Ishikawa (cell line): ENCODE measurements around the gene ZFAND3.

Experiments
- CEBPB ChIP-seq: IDR thresholded peaks from 2 replicates; pipeline ENCODE4 v1.6.1; 2012
- CREB1 ChIP-seq: IDR thresholded peaks from 2 replicates; pipeline ENCODE4 v1.6.1; 2012; ENCODE audit warnings: low read depth
- EGR1 ChIP-seq: IDR thresholded peaks from 2 replicates; pipeline ENCODE4 v1.6.1; 2012
- EP300 ChIP-seq: IDR thresholded peaks from 2 replicates; pipeline ENCODE4 v1.6.1; 2012; ENCODE audit warnings: borderline replicate concordance
- FOXM1 ChIP-seq: IDR thresholded peaks from 2 replicates; pipeline ENCODE4 v1.6.1; 2012; ENCODE audit warnings: low read depth, borderline replicate concordance
- MAX ChIP-seq: IDR thresholded peaks from 2 replicates; pipeline ENCODE4 v1.6.1; 2012
- NFIC ChIP-seq: IDR thresholded peaks from 2 replicates; pipeline ENCODE4 v1.6.1; 2012
- RAD21 ChIP-seq: IDR thresholded peaks from 2 replicates; pipeline ENCODE4 v1.6.1; 2012; ENCODE audit warnings: low read depth
- REST ChIP-seq: IDR thresholded peaks from 2 replicates; pipeline ENCODE4 v1.6.1; 2012; ENCODE audit warnings: low read depth, mild to moderate bottlenecking
- TAF1 ChIP-seq: IDR thresholded peaks from 2 replicates; pipeline ENCODE4 v1.6.1; 2012; ENCODE audit warnings: low read depth, mild to moderate bottlenecking
- TCF12 ChIP-seq: IDR thresholded peaks from 2 replicates; pipeline ENCODE4 v1.6.1; 2012; ENCODE audit warnings: low read depth
- TEAD4 ChIP-seq: IDR thresholded peaks from 2 replicates; pipeline ENCODE4 v1.6.1; 2012
- USF1 ChIP-seq: IDR thresholded peaks from 2 replicates; pipeline ENCODE4 v1.6.1; 2012
- YY1 ChIP-seq: IDR thresholded peaks from 2 replicates; pipeline ENCODE4 v1.6.1; 2012; ENCODE audit warnings: low read depth
- ZBTB7A ChIP-seq: IDR thresholded peaks from 2 replicates; pipeline ENCODE4 v1.6.1; 2012; ENCODE audit warnings: low read depth

Gene ZFAND3

GRCh38 chr6:38024908-38025307, 205.4 kb downstream of the ZFAND3 start:
- no peak for TF ChIP-seq CEBPB
- no peak for TF ChIP-seq ZBTB7A
- no peak for TF ChIP-seq TCF12
- no peak for TF ChIP-seq NFIC
- TF ChIP-seq EGR1, result no peak
- TF ChIP-seq FOXM1, result no peak
- no peak for TF ChIP-seq YY1
- no peak for TF ChIP-seq REST
- TF ChIP-seq TAF1, result no peak

GRCh38 chr6:38025451-38025850, 205.9 kb downstream of the ZFAND3 start:
- TF ChIP-seq ZBTB7A, result no peak
- TF ChIP-seq NFIC, result no peak
- no peak for TF ChIP-seq TCF12

- TF ChIP-seq MAX, result no peak
- TF ChIP-seq RAD21, result no peak
- TF ChIP-seq TEAD4, result no peak
- no peak for TF ChIP-seq FOXM1
- TF ChIP-seq REST, result no peak
- TF ChIP-seq ZBTB7A, result no peak
- no peak for TF ChIP-seq USF1
- TF ChIP-seq CEBPB, result no peak
- no peak for TF ChIP-seq TAF1
- TF ChIP-seq NFIC, result no peak
- no peak for TF ChIP-seq CREB1
- TF ChIP-seq EGR1, result no peak
- no peak for TF ChIP-seq YY1
Observed at GRCh38 chr6:38027685-38028373, 208.3 kb downstream of the ZFAND3 start.

- TF ChIP-seq ZBTB7A (no peak), TEAD4 (no peak), FOXM1 (no peak), RAD21 (no peak), USF1 (no peak)
Observed at GRCh38 chr6:38030380-38030779, 210.9 kb downstream of the ZFAND3 start.

GRCh38 chr6:38032797-38033196, 213.3 kb downstream of the ZFAND3 start:
- TF ChIP-seq YY1 (no peak), EP300 (no peak), NFIC (no peak), CEBPB (no peak), RAD21 (no peak), MAX (no peak), FOXM1 (no peak), ZBTB7A (no peak), TEAD4 (no peak), TCF12 (no peak)

- TF ChIP-seq USF1 (no peak), CEBPB (no peak), CREB1 (no peak), TEAD4 (no peak), FOXM1 (no peak), EP300 (no peak), MAX (no peak), REST (no peak), ZBTB7A (no peak), YY1 (no peak)
Observed at GRCh38 chr6:38033442-38033982, 214.0 kb downstream of the ZFAND3 start.
